K562 (cell line): ENCODE data around the gene SCMH1. TPM values are rescaled to one million over a fixed set of nuclear protein-coding genes. Genes with fewer than 3 reads are reported as not detected.

Experiments used
- BACH1 ChIP-seq: fragments of 200-800 bp; sonication (Bioruptor generic); IDR thresholded peaks from 2 replicates; pipeline ENCODE4 v1.6.1; 2016; ENCODE audit warnings: missing genetic modification characterization, missing compliant biosample characterization
- BRD4 ChIP-seq: fragments of 200-600 bp; sonication (generic); IDR thresholded peaks from 2 replicates; pipeline ENCODE4 v1.6.1; 2017; ENCODE audit warnings: inconsistent platforms
- GATA2 ChIP-seq: sonication (generic); formaldehyde crosslinking; IDR thresholded peaks from 2 replicates; pipeline ENCODE4 v1.4.0; 2020; ENCODE audit warnings: mild to moderate bottlenecking, missing genetic modification reagents
- HCFC1 ChIP-seq: IDR thresholded peaks from 2 replicates; pipeline ENCODE4 v1.6.1; 2012; ENCODE audit warnings: low read depth, low read length, improper control_type of control experiment
- HDAC3 ChIP-seq: fragments of 450-650 bp; IDR thresholded peaks from 2 replicates; pipeline ENCODE4 v1.6.1; 2018; ENCODE audit warnings: borderline replicate concordance, mild to moderate bottlenecking, moderate library complexity; ENCODE audit not compliant: partially characterized antibody
- HMG20B ChIP-seq: fragments of 250-450 bp; sonication (Bioruptor Pico); IDR thresholded peaks from 2 replicates; pipeline ENCODE4 v1.5.0; 2021; ENCODE audit warnings: mild to moderate bottlenecking
- JUND ChIP-seq, 2 experiments: IDR thresholded peaks; 2 replicates in 1 of 2; 3 replicates in 1 of 2; pipeline ENCODE4 v1.6.1; 2011; ENCODE audit warnings: borderline replicate concordance in 2 of 2, low read depth in 2 of 2, low read length in 2 of 2, improper control_type of control experiment in 1 of 2, missing biosample characterization in 1 of 2, missing genetic modification characterization in 1 of 2, missing genetic modification reagents in 1 of 2
- MAZ ChIP-seq, 2 experiments: fragments of 450-650 bp in 1 of 2; sonication (generic) in 1 of 2; formaldehyde crosslinking; IDR thresholded peaks in 1 of 2; conservative IDR thresholded peaks in 1 of 2; 2 replicates each; pipeline versions ENCODE4 v1.4.0 to v1.5.0; 2020; ENCODE audit warnings: mild to moderate bottlenecking in 1 of 2, missing genetic modification reagents in 1 of 2
- NBN ChIP-seq: fragments of 450-650 bp; IDR thresholded peaks from 2 replicates; pipeline ENCODE4 v1.6.1; 2016; ENCODE audit warnings: low read depth, mild to moderate bottlenecking
- PKNOX1 ChIP-seq: fragments of 450-650 bp; IDR thresholded peaks from 2 replicates; pipeline ENCODE4 v1.6.1; 2016
- ZFX ChIP-seq: sonication (generic); formaldehyde crosslinking; IDR thresholded peaks from 2 replicates; pipeline ENCODE4 v1.8.0; 2022; ENCODE audit warnings: mild to moderate bottlenecking, missing genetic modification reagents, moderate library complexity
- polyA plus RNA-seq, 8 experiments: library from polyadenylated mRNA; depleted of rRNA in 4 of 8; stranded (reverse) in 5 of 8; unstranded in 3 of 8; fragments of >200 nt; fragmentation: Nextera tagmentation in 2 of 8; fragmentation: Illumina TruSeq in 1 of 8; extraction: Ambion mirVana in 2 of 8; extraction: Trizol in 1 of 8; gene quantifications; 2 replicates each; pipeline versions ENCODE4 v1.2.1 to v1.2.3, GENCODE V29; 2011 to 2014; ENCODE audit warnings: inconsistent platforms in 1 of 8, missing spikeins in 1 of 8
- total RNA-seq, 7 experiments: library from RNA; depleted of rRNA in 6 of 7; stranded (reverse); fragments of >200 nt in 6 of 7; fragmentation: Illumina TruSeq in 2 of 7; extraction: Trizol in 2 of 7; gene quantifications; 2 replicates each; pipeline versions ENCODE4 v1.2.1 to v1.2.3, GENCODE V29; 2011 to 2021; ENCODE audit warnings: low replicate concordance in 1 of 7
- TF ChIP-seq, protein P1 (sequence below): IDR thresholded peaks from 2 replicates; pipeline ENCODE4 v1.6.1; 2014; ENCODE audit warnings: antibody characterized with exemption
- TF ChIP-seq, protein P2 (sequence below), 2 experiments: fragments of 450-650 bp in 1 of 2; sonication (generic) in 1 of 2; formaldehyde crosslinking in 1 of 2; IDR thresholded peaks in 1 of 2; conservative IDR thresholded peaks in 1 of 2; 2 replicates each; pipeline versions ENCODE4 v1.6.1 to v1.8.1; 2016 to 2023; ENCODE audit warnings: mild to moderate bottlenecking in 2 of 2, moderate library complexity in 2 of 2, inconsistent platforms in 1 of 2, missing genetic modification reagents in 1 of 2
- TF ChIP-seq, protein P3 (sequence below): fragments of 250-450 bp; sonication (Bioruptor Pico); IDR thresholded peaks from 2 replicates; pipeline ENCODE4 v1.4.0; 2020
- TF ChIP-seq, protein P4 (sequence below): sonication (generic); formaldehyde crosslinking; IDR thresholded peaks from 2 replicates; pipeline ENCODE4 v1.8.0; 2022; ENCODE audit warnings: missing genetic modification reagents, mild to moderate bottlenecking, moderate library complexity, borderline replicate concordance

SCMH1 gene
- total and polyA plus RNA-seq, 9 of the 15 experiments (the other 6 are each of a cell fraction or from before 2014, with no cell fraction given) = 8.5 to 37.0 (median 26.8) TPM

DNA sequence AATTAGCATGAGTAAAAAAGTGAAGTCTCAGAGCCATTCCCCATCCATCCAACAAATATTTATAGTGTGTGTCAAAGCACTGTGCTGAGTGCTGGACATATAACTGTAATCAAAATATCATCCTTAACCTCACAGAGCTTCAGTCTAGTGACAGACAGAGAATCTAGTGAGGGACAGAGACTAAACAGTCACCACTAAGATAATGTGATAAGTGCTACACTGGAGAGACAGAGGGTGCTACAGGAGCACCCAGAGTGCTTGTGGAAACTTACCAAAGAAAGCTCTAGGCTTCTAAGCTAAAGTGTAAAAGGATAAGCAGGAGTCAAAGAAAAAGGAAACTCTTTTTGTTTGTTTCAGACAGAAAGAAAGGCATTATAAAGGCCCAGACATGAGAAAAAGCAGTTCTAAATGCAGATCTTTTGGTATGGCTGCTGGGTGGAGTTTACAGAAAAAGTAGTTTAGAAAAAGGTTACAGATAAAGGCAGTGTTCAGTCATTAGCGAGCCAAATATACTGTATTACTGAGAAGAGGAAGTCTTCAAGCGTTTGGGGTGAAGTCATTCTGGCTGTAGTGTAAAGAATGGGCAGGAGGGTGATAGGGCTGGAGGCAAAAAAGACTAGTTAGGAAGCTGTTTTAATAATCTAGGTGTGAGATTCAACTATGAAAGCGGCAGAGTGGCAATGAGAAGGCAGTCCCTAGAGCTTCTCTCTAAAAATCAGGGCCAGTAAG is 83.8 kb downstream of the SCMH1 start (continued):
- TF ChIP-seq, protein P1, sequence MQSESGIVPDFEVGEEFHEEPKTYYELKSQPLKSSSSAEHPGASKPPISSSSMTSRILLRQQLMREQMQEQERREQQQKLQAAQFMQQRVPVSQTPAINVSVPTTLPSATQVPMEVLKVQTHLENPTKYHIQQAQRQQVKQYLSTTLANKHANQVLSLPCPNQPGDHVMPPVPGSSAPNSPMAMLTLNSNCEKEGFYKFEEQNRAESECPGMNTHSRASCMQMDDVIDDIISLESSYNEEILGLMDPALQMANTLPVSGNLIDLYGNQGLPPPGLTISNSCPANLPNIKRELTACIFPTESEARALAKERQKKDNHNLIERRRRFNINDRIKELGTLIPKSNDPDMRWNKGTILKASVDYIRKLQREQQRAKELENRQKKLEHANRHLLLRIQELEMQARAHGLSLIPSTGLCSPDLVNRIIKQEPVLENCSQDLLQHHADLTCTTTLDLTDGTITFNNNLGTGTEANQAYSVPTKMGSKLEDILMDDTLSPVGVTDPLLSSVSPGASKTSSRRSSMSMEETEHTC = no peak
- TF ChIP-seq, protein P2, sequence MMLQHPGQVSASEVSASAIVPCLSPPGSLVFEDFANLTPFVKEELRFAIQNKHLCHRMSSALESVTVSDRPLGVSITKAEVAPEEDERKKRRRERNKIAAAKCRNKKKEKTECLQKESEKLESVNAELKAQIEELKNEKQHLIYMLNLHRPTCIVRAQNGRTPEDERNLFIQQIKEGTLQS (IDR thresholded peaks at IDR 0.05) = peak; percentile 16; the same call in 1 of the 2 replicates
- TF ChIP-seq, protein P2 (CRISPR knock-in tag; conservative IDR thresholded peaks at IDR 0.05) = no peak
- TF ChIP-seq PKNOX1 = peak; percentile 66
- TF ChIP-seq HMG20B (CRISPR knock-in tag) = no peak
- 0 out of 2 replicates have a peak, but pooled peaks have one; percentile 9 for TF ChIP-seq JUND (IDR thresholded peaks at IDR 0.05; ENCODE audit: borderline replicate concordance, low read depth, low read length)
- TF ChIP-seq JUND (tag; IDR thresholded peaks at IDR 0.05; ENCODE audit: borderline replicate concordance, low read depth, low read length) = peak; percentile 38; the same call in 1 of the 3 replicates
- no peak for TF ChIP-seq BACH1 (tag)
- TF ChIP-seq BRD4 = no peak
- TF ChIP-seq, protein P3, sequence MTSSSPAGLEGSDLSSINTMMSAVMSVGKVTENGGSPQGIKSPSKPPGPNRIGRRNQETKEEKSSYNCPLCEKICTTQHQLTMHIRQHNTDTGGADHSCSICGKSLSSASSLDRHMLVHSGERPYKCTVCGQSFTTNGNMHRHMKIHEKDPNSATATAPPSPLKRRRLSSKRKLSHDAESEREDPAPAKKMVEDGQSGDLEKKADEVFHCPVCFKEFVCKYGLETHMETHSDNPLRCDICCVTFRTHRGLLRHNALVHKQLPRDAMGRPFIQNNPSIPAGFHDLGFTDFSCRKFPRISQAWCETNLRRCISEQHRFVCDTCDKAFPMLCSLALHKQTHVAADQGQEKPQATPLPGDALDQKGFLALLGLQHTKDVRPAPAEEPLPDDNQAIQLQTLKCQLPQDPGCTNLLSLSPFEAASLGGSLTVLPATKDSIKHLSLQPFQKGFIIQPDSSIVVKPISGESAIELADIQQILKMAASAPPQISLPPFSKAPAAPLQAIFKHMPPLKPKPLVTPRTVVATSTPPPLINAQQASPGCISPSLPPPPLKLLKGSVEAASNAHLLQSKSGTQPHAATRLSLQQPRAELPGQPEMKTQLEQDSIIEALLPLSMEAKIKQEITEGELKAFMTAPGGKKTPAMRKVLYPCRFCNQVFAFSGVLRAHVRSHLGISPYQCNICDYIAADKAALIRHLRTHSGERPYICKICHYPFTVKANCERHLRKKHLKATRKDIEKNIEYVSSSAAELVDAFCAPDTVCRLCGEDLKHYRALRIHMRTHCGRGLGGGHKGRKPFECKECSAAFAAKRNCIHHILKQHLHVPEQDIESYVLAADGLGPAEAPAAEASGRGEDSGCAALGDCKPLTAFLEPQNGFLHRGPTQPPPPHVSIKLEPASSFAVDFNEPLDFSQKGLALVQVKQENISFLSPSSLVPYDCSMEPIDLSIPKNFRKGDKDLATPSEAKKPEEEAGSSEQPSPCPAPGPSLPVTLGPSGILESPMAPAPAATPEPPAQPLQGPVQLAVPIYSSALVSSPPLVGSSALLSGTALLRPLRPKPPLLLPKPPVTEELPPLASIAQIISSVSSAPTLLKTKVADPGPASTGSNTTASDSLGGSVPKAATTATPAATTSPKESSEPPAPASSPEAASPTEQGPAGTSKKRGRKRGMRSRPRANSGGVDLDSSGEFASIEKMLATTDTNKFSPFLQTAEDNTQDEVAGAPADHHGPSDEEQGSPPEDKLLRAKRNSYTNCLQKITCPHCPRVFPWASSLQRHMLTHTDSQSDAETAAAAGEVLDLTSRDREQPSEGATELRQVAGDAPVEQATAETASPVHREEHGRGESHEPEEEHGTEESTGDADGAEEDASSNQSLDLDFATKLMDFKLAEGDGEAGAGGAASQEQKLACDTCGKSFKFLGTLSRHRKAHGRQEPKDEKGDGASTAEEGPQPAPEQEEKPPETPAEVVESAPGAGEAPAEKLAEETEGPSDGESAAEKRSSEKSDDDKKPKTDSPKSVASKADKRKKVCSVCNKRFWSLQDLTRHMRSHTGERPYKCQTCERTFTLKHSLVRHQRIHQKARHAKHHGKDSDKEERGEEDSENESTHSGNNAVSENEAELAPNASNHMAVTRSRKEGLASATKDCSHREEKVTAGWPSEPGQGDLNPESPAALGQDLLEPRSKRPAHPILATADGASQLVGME (CRISPR knock-in tag) = no peak
- TF ChIP-seq NBN = no peak; the same call in 1 of the 2 replicates
- no peak for TF ChIP-seq HDAC3
- peak; percentile 67 for TF ChIP-seq GATA2 (CRISPR knock-in tag)
- TF ChIP-seq MAZ (CRISPR knock-in tag; conservative IDR thresholded peaks at IDR 0.05 in 1 of 2, IDR thresholded peaks at IDR 0.05 in 1 of 2) = no peak; a peak in 1 of 4 replicates
- TF ChIP-seq ZFX (CRISPR knock-in tag) = no peak
- no peak for TF ChIP-seq HCFC1
- TF ChIP-seq, protein P4, sequence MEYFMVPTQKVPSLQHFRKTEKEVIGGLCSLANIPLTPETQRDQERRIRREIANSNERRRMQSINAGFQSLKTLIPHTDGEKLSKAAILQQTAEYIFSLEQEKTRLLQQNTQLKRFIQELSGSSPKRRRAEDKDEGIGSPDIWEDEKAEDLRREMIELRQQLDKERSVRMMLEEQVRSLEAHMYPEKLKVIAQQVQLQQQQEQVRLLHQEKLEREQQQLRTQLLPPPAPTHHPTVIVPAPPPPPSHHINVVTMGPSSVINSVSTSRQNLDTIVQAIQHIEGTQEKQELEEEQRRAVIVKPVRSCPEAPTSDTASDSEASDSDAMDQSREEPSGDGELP (CRISPR knock-in tag) = no peak
